DMS 273 treated with DMSO at 0.1 percent for 48 hours (cell line): ENCODE data around the gene NDUFA12.

Source experiments
- DNase-seq: peaks from one replicate; lab custom pipeline; 2025; lab: John Stamatoyannopoulos, UW

Gene NDUFA12

GRCh38 chr12:94940771-94941170, 62.7 kb downstream of the NDUFA12 start:
- DNase-seq: no peak

- DNase-seq: no peak
Observed at GRCh38 chr12:94938583-94938982, 64.9 kb downstream of the NDUFA12 start.

- DNase-seq: no peak
Observed at GRCh38 chr12:94930772-94931171, 72.7 kb downstream of the NDUFA12 start.

- DNase-seq: no peak
Observed at GRCh38 chr12:94930216-94930654, 73.3 kb downstream of the NDUFA12 start.

- no peak for DNase-seq
Observed at GRCh38 chr12:94929780-94930179, 73.7 kb downstream of the NDUFA12 start.

- no peak for DNase-seq
Observed at GRCh38 chr12:94925729-94926128, 77.8 kb downstream of the NDUFA12 start.

- DNase-seq: no peak
Observed at GRCh38 chr12:94925206-94925605, 78.3 kb downstream of the NDUFA12 start.

- DNase-seq: no peak
Observed at GRCh38 chr12:94922561-94922960, 80.9 kb downstream of the NDUFA12 start.
